MM.1S (cell line): ENCODE measurements around the gene CKLF.

Source experiments
- EZH2phosphoT487 ChIP-seq: fragments of 300-600 bp; sonication (generic); IDR thresholded peaks from 2 replicates; pipeline ENCODE4 v1.6.1; 2018; ENCODE audit warnings: antibody characterized with exemption, low read length
- TF ChIP-seq, protein P1 (sequence below): fragments of 300-600 bp; sonication (generic); IDR thresholded peaks from 2 replicates; pipeline ENCODE4 v1.5.1; 2016; ENCODE audit warnings: antibody characterized with exemption, low read length, mixed read lengths

DNA sequence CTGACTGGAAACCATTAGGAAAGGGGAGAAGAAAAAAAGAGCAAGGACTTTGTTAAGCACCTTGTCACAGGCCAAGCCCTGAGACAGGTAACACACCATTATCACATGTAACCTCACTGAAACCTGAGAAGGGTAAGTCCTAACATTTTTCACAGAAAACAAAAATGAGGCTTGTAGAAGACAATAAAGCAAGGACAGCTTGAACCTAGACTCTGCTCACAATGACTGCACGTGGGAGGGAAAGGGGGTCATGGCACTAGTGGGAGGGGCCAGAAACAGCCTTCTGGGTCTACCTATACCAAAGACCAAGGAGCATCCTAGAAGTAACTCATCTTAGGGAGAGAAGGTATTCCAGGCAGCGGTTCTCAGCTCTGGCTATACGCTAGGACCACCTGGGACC, 10.0 kb upstream of the CKLF start:
- TF ChIP-seq, protein P1, sequence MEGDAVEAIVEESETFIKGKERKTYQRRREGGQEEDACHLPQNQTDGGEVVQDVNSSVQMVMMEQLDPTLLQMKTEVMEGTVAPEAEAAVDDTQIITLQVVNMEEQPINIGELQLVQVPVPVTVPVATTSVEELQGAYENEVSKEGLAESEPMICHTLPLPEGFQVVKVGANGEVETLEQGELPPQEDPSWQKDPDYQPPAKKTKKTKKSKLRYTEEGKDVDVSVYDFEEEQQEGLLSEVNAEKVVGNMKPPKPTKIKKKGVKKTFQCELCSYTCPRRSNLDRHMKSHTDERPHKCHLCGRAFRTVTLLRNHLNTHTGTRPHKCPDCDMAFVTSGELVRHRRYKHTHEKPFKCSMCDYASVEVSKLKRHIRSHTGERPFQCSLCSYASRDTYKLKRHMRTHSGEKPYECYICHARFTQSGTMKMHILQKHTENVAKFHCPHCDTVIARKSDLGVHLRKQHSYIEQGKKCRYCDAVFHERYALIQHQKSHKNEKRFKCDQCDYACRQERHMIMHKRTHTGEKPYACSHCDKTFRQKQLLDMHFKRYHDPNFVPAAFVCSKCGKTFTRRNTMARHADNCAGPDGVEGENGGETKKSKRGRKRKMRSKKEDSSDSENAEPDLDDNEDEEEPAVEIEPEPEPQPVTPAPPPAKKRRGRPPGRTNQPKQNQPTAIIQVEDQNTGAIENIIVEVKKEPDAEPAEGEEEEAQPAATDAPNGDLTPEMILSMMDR = no peak
- TF ChIP-seq EZH2phosphoT487 = no peak
